Activated CD8-positive, alpha-beta T cell treated with anti-CD3 and anti-CD28 coated beads for 36 hours (primary cell): ENCODE data around the gene ARPIN. TPM values are rescaled to one million over a fixed set of nuclear protein-coding genes. Genes with fewer than 3 reads are reported as not detected.

Experiments
- ATAC-seq: fragments of 200-7000 bp; cut with Tn5 transposase; one replicate; pipeline ENCODE4 v1.10.0; 2021; ENCODE audit warnings: mild to moderate bottlenecking, moderate library complexity
- CTCF ChIA-PET: fragments of 350-600 bp; sonication (Branson Sonifier 250); formaldehyde crosslinking; loops from one replicate; lab custom pipeline; 2021; ENCODE audit warnings: antibody characterized with exemption; lab: Charles Lee
- POLR2A ChIA-PET: fragments of 350-600 bp; sonication (Branson Sonifier 250); formaldehyde crosslinking; loops from one replicate; lab custom pipeline; 2021; ENCODE audit warnings: antibody characterized with exemption; lab: Charles Lee
- DNase-seq: peaks from one replicate; pipeline ENCODE4 v3.0.0-alpha.2; 2020
- H3K27ac Mint-ChIP-seq: one replicate; pipeline ENCODE4 v1.8.0; 2021; ENCODE audit warnings: mild to moderate bottlenecking, mixed read lengths
- H3K27me3 Mint-ChIP-seq: one replicate; pipeline ENCODE4 v1.8.0; 2021; ENCODE audit warnings: mixed read lengths
- H3K36me3 Mint-ChIP-seq: one replicate; pipeline ENCODE4 v1.8.0; 2021; ENCODE audit warnings: low read depth, mixed read lengths
- H3K4me1 Mint-ChIP-seq: one replicate; pipeline ENCODE4 v1.8.0; 2021; ENCODE audit warnings: low read depth, mixed read lengths
- H3K4me3 Mint-ChIP-seq: one replicate; pipeline ENCODE4 v1.8.0; 2021; ENCODE audit warnings: mild to moderate bottlenecking, moderate library complexity, mixed read lengths
- H3K9me3 Mint-ChIP-seq: one replicate; pipeline ENCODE4 v1.8.0; 2021; ENCODE audit warnings: mixed read lengths
- CTCF ChIP-seq: fragments of 200-600 bp; IDR thresholded peaks from one replicate; pipeline ENCODE4 v1.8.0; 2022; ENCODE audit warnings: antibody characterized with exemption, mild to moderate bottlenecking
- intact Hi-C: fragments of 100-400 bp; cut with micrococcal nuclease; formaldehyde crosslinking; loops from one replicate; pipeline ENCODE4 v1.10.0; 2022
- total RNA-seq, 2 experiments: library from RNA; stranded (reverse); gene quantifications; one replicate each; pipeline ENCODE4 v1.2.3, GENCODE V29; 2021

ARPIN gene
- total RNA-seq, 2 experiments from 2014 or later = not detected

GRCh38 chr15:89928421-89928820 is 15.7 kb upstream of the ARPIN start:
- Mint-ChIP-seq H3K36me3 (no peaks in the 10 kb centered on the region), H3K27me3 (no peaks in the 10 kb centered on the region), H3K4me1 (no peaks in the 10 kb centered on the region), H3K4me3 (no peak overlapping the region), H3K27ac (no peak overlapping the region), H3K9me3 (no peaks in the 10 kb centered on the region)
- intact Hi-C loops = no loop called here
- DNase-seq (no peak), ATAC-seq (no peak)
- ChIA-PET CTCF (no interaction called here), POLR2A (no interaction called here)
- no peak for TF ChIP-seq CTCF

- ATAC-seq (no peak), DNase-seq (no peak)
- H3K9me3 Mint-ChIP-seq = no peaks in the 10 kb centered on the region
- H3K4me1 Mint-ChIP-seq = no peaks in the 10 kb centered on the region
- H3K36me3 Mint-ChIP-seq = no peaks in the 10 kb centered on the region
- H3K4me3 Mint-ChIP-seq = no peak overlapping the region
- ChIA-PET POLR2A (no interaction called here), CTCF (no interaction called here)
- no peak for TF ChIP-seq CTCF
- no peaks in the 10 kb centered on the region for H3K27me3 Mint-ChIP-seq
- intact Hi-C loops = no loop called here
- no peak overlapping the region for H3K27ac Mint-ChIP-seq
Measured at GRCh38 chr15:89926158-89926557, 13.4 kb upstream of the ARPIN start.

- intact Hi-C loops = no loop called here
- DNase-seq = no peak
- ChIA-PET CTCF (interaction anchor here (1.0 to 1.3 kb wide), 2 partner anchors 157 to 177 kb away, joined by 3 to 5 read pairs; no protein-coding TSS in a partner anchor), POLR2A (no interaction called here)
- no peak overlapping the region for H3K4me3 Mint-ChIP-seq
- peaks cover 18% of the 10 kb centered on the region for H3K27me3 Mint-ChIP-seq
- no peaks in the 10 kb centered on the region for H3K36me3 Mint-ChIP-seq
- ATAC-seq = no peak
- no peak overlapping the region for H3K27ac Mint-ChIP-seq
- H3K4me1 Mint-ChIP-seq = no peaks in the 10 kb centered on the region
- TF ChIP-seq CTCF = no peak
- no peaks in the 10 kb centered on the region for H3K9me3 Mint-ChIP-seq
Measured at GRCh38 chr15:89917442-89918101, 4.8 kb upstream of the ARPIN start.

GRCh38 chr15:89916660-89917059 is 3.9 kb upstream of the ARPIN start:
- ATAC-seq (no peak), DNase-seq (no peak)
- no peak overlapping the region for H3K4me3 Mint-ChIP-seq
- no peak overlapping the region for H3K27ac Mint-ChIP-seq
- POLR2A ChIA-PET = no interaction called here
- H3K4me1 Mint-ChIP-seq = no peaks in the 10 kb centered on the region
- no peaks in the 10 kb centered on the region for H3K9me3 Mint-ChIP-seq
- no peak for TF ChIP-seq CTCF
- no peaks in the 10 kb centered on the region for H3K36me3 Mint-ChIP-seq
- intact Hi-C loops = no loop called here
- peaks cover 25% of the 10 kb centered on the region for H3K27me3 Mint-ChIP-seq
- CTCF ChIA-PET = no interaction called here

GRCh38 chr15:89912145-89912673 is 543 bp downstream of the ARPIN start:
- Mint-ChIP-seq H3K4me3 (peak overlapping the region; percentile 24), H3K27me3 (peaks cover 34% of the 10 kb centered on the region), H3K36me3 (no peaks in the 10 kb centered on the region), H3K4me1 (peaks cover 4% of the 10 kb centered on the region), H3K9me3 (no peaks in the 10 kb centered on the region), H3K27ac (no peak overlapping the region)
- intact Hi-C loops = no loop called here
- ChIA-PET CTCF (interaction anchor here (1.6 to 2.0 kb wide), 2 partner anchors 18 to 159 kb away, joined by 3 to 4 read pairs; partner anchors contain the start of gene AP3S2), POLR2A (interaction anchor here (1.5 kb wide), 1 partner anchor 18 kb away, joined by 5 read pairs; the partner anchor contains the start of gene AP3S2)
- DNase-seq (no peak), ATAC-seq (no peak)
- TF ChIP-seq CTCF = no peak
